H1 (cell line): ENCODE measurements around the gene CCDC91. TPM values are rescaled to one million over a fixed set of nuclear protein-coding genes. Genes with fewer than 3 reads are reported as not detected.

Experiments
- CTCF ChIA-PET: fragments of 300-600 bp; sonication (Branson Sonifier 250); formaldehyde crosslinking; loops from one replicate; lab custom pipeline; 2021; ENCODE audit not compliant: partially characterized antibody; lab: Charles Lee
- POLR2A ChIA-PET: fragments of 300-600 bp; sonication (Branson Sonifier 250); formaldehyde crosslinking; loops from one replicate; lab custom pipeline; 2021; ENCODE audit warnings: inconsistent platforms; ENCODE audit not compliant: partially characterized antibody; lab: Charles Lee
- DNase-seq, 2 experiments: peaks; one replicate each; pipeline versions ENCODE4 v3.0.0 to v3.0.0-alpha.2; 2010 to 2022; ENCODE audit warnings: low spot score in 2 of 2, low read depth in 1 of 2, mixed read lengths in 1 of 2
- FAIRE-seq: peaks from 2 replicates; lab custom pipeline; 2011; peaks lifted over from hg19 to GRCh38; lab: Jason Lieb, UNC
- H2AFZ ChIP-seq: 2 replicates; pipeline ENCODE4 v1.8.1; 2012; ENCODE audit warnings: low read length, inconsistent platforms
- H2AK5ac ChIP-seq: 2 replicates; pipeline ENCODE4 v1.6.1; 2013; ENCODE audit warnings: low read depth, low read length
- H2BK120ac ChIP-seq: replicated peaks from 2 replicates; pipeline ENCODE3; 2013; ENCODE audit warnings: low read depth, low read length, inconsistent platforms
- H2BK12ac ChIP-seq: 2 replicates; pipeline ENCODE4 v1.6.1; 2013; ENCODE audit warnings: low read depth, low read length
- H2BK15ac ChIP-seq: 2 replicates; pipeline ENCODE4 v1.6.1; 2013; ENCODE audit warnings: low read length
- H2BK20ac ChIP-seq: 2 replicates; pipeline ENCODE4 v1.6.1; 2013; ENCODE audit warnings: low read length
- H2BK5ac ChIP-seq: 2 replicates; pipeline ENCODE4 v1.6.1; 2013; ENCODE audit warnings: low read depth, low read length
- H3K14ac ChIP-seq: 2 replicates; pipeline ENCODE4 v1.6.1; 2013; ENCODE audit warnings: inconsistent platforms; ENCODE audit not compliant: insufficient read length
- H3K18ac ChIP-seq: 2 replicates; pipeline ENCODE4 v1.6.1; 2013; ENCODE audit warnings: low read length; ENCODE audit errors: extremely low read depth
- H3K23ac ChIP-seq: 2 replicates; pipeline ENCODE4 v1.6.1; 2013; ENCODE audit warnings: inconsistent platforms; ENCODE audit not compliant: insufficient read length
- H3K23me2 ChIP-seq: 2 replicates; pipeline ENCODE4 v1.6.1; 2013; ENCODE audit warnings: low read depth, low read length
- H3K27ac ChIP-seq: 2 replicates; pipeline ENCODE4 v1.6.1; 2011; ENCODE audit warnings: low read depth, low read length, inconsistent platforms
- H3K27me3 ChIP-seq, 4 experiments: replicated peaks in 1 of 4; 1 replicate in 1 of 4; 2 replicates in 3 of 4; pipeline versions ENCODE4 v1.6.1 to v1.8.1; 2011 to 2013; ENCODE audit warnings: low read length in 3 of 4, mild to moderate bottlenecking in 3 of 4, inconsistent platforms in 2 of 4, mixed read lengths in 2 of 4, moderate library complexity in 1 of 4; ENCODE audit not compliant: control insufficient read depth in 3 of 4, insufficient read depth in 3 of 4; ENCODE audit errors: extremely low read depth in 1 of 4
- H3K36me3 ChIP-seq, 4 experiments: 2 replicates each; pipeline versions ENCODE4 v1.6.1 to v1.8.1; 2011 to 2013; ENCODE audit warnings: mild to moderate bottlenecking in 4 of 4, low read length in 3 of 4, moderate library complexity in 2 of 4, control low read depth in 1 of 4, inconsistent platforms in 1 of 4; ENCODE audit not compliant: insufficient read depth in 4 of 4, control insufficient read depth in 2 of 4
- H3K4ac ChIP-seq: replicated peaks from 2 replicates; pipeline ENCODE3; 2013; ENCODE audit warnings: low read length, low read depth, mixed read lengths, inconsistent platforms; ENCODE audit not compliant: insufficient read length
- H3K4me1 ChIP-seq, 4 experiments: replicated peaks in 1 of 4; 1 replicate in 1 of 4; 2 replicates in 3 of 4; pipeline versions ENCODE4 v1.6.1 to v1.8.1; 2011 to 2013; ENCODE audit warnings: low read length in 3 of 4, inconsistent platforms in 2 of 4, mixed read lengths in 1 of 4; ENCODE audit not compliant: insufficient read depth in 4 of 4, control insufficient read depth in 3 of 4
- H3K4me2 ChIP-seq, 2 experiments: 2 replicates each; pipeline versions ENCODE4 v1.6.1 to v1.8.1; 2011 to 2013; ENCODE audit warnings: low read depth in 2 of 2, low read length in 2 of 2, control low read depth in 1 of 2, inconsistent platforms in 1 of 2, mild to moderate bottlenecking in 1 of 2; ENCODE audit not compliant: insufficient read depth in 1 of 2
- H3K4me3 ChIP-seq, 4 experiments: fragments of 200-600, 300-600 bp in 1 of 4; sonication (generic), shearing (Covaris generic), sonication (Bioruptor Twin) in 1 of 4; 2 replicates each; pipeline versions ENCODE4 v1.5.1 to v1.8.1; 2011 to 2016; ENCODE audit warnings: low read length in 4 of 4, low read depth in 3 of 4, control low read depth in 2 of 4, inconsistent platforms in 2 of 4, mild to moderate bottlenecking in 2 of 4, mixed read lengths in 1 of 4, moderate library complexity in 1 of 4; ENCODE audit not compliant: insufficient read depth in 2 of 4; ENCODE audit errors: extremely low read depth in 1 of 4
- H3K56ac ChIP-seq: replicated peaks from 2 replicates; pipeline ENCODE3; 2013; ENCODE audit warnings: low read depth, mild to moderate bottlenecking, mixed read lengths, low read length, inconsistent platforms; ENCODE audit not compliant: insufficient read length
- H3K79me1 ChIP-seq: 2 replicates; pipeline ENCODE4 v1.6.1; 2013; ENCODE audit warnings: low read depth, low read length, control low read depth
- H3K79me2 ChIP-seq, 2 experiments: 2 replicates each; pipeline versions ENCODE4 v1.6.1 to v1.8.1; 2012 to 2013; ENCODE audit warnings: low read length in 2 of 2, mild to moderate bottlenecking in 2 of 2, inconsistent platforms in 1 of 2; ENCODE audit not compliant: insufficient read depth in 2 of 2, control insufficient read depth in 1 of 2
- H3K9ac ChIP-seq, 4 experiments: replicated peaks in 1 of 4; 1 replicate in 1 of 4; 2 replicates in 3 of 4; pipeline versions ENCODE4 v1.6.1 to v1.8.1; 2011 to 2013; ENCODE audit warnings: low read depth in 3 of 4, low read length in 3 of 4, control low read depth in 2 of 4, mild to moderate bottlenecking in 2 of 4, moderate library complexity in 2 of 4, inconsistent platforms in 1 of 4; ENCODE audit errors: extremely low read depth in 1 of 4
- H3K9me3 ChIP-seq, 2 experiments: 2 replicates each; pipeline versions ENCODE4 v1.6.1 to v1.8.1; 2012 to 2013; ENCODE audit warnings: mild to moderate bottlenecking in 2 of 2, moderate library complexity in 2 of 2, control low read depth in 1 of 2, inconsistent platforms in 1 of 2, low read depth in 1 of 2, low read length in 1 of 2, mixed read lengths in 1 of 2; ENCODE audit not compliant: insufficient read depth in 2 of 2
- H4K20me1 ChIP-seq, 2 experiments: replicated peaks in 1 of 2; 2 replicates each; pipeline versions ENCODE3 to v1.8.1; 2011 to 2013; ENCODE audit warnings: inconsistent platforms in 2 of 2, low read length in 2 of 2, mild to moderate bottlenecking in 1 of 2; ENCODE audit not compliant: insufficient read depth in 2 of 2, control insufficient read depth in 1 of 2
- H4K5ac ChIP-seq: 2 replicates; pipeline ENCODE4 v1.6.1; 2013; ENCODE audit warnings: low read length, low read depth, mixed read lengths, inconsistent platforms; ENCODE audit not compliant: insufficient read length
- H4K8ac ChIP-seq: 2 replicates; pipeline ENCODE4 v1.8.0; 2013; ENCODE audit warnings: mild to moderate bottlenecking, moderate library complexity, low read length, inconsistent platforms; ENCODE audit not compliant: insufficient read depth; ENCODE audit errors: extremely low read depth
- H4K91ac ChIP-seq: replicated peaks from 2 replicates; pipeline ENCODE3; 2013; ENCODE audit warnings: low read length, mixed read lengths, inconsistent platforms; ENCODE audit not compliant: insufficient read length
- CHD1 ChIP-seq: IDR thresholded peaks from 2 replicates; pipeline ENCODE4 v1.6.1; 2012; ENCODE audit warnings: low read depth, low read length, improper control_type of control experiment
- WGBS, 2 experiments: shearing (Covaris generic) in 1 of 2; methylation state at CpG; one replicate each; pipeline versions ENCODE4 v1.1.6 to v1.1.7; 2013 to 2015; ENCODE audit warnings: low lambda C conversion rate in 2 of 2, mixed read lengths in 2 of 2, inconsistent platforms in 1 of 2, low coverage in 1 of 2, missing lambda C conversion rate in 1 of 2; ENCODE audit not compliant: insufficient replicate concordance in 2 of 2, insufficient coverage in 1 of 2, insufficient read length in 1 of 2; ENCODE audit errors: extremely low coverage in 1 of 2, missing lambda C conversion rate in 1 of 2; 5-methylcytosine and 5-hydroxymethylcytosine counted together
- polyA plus RNA-seq, 7 experiments: library from polyadenylated mRNA; depleted of rRNA in 3 of 7; stranded (reverse) in 5 of 7; unstranded in 2 of 7; fragments of >200 nt in 5 of 7; fragments of 200-250 nt in 2 of 7; gene quantifications; 1 replicate in 5 of 7; 2 replicates in 1 of 7; 4 replicates in 1 of 7; pipeline versions ENCODE4 v1.2.1 to v1.2.3, GENCODE V29; 2011 to 2013; ENCODE audit warnings: missing spikeins in 2 of 7, mixed read lengths in 2 of 7
- total RNA-seq: library from RNA; stranded (reverse); fragmentation: NEBNext Ultra II Directional; extraction: Animal tissue kit (Norgen Biotek cat#: 25700); gene quantifications from 2 replicates; pipeline ENCODE4 v1.2.1, GENCODE V29; 2021

CCDC91 gene
- total and polyA plus RNA-seq, 2 of the 8 experiments (the other 6 are each of a cell fraction or from before 2014, with no cell fraction given), result 8.6 to 23.1 TPM

- DNase-seq (no peak), FAIRE-seq (no peak)
- 0 out of 2 replicates have a peak overlapping the region, but pooled peaks have one; percentile 23 for H2AFZ ChIP-seq
- no peak overlapping the region for H3K27ac ChIP-seq
- H4K5ac ChIP-seq, result no peak overlapping the region
- no peak overlapping the region for H3K4me3 ChIP-seq
- no peak overlapping the region for H3K14ac ChIP-seq
- H2AK5ac ChIP-seq, result no peak overlapping the region
- H2BK12ac ChIP-seq, result no peak overlapping the region
- 91% methylated on average over 5 of the region's 5 CpGs; no CpG with 5 or more reads in 1 of the 2 experiments for WGBS, 2 experiments
- no peaks in the 10 kb centered on the region for H3K36me3 ChIP-seq
- no peak overlapping the region for H3K4me2 ChIP-seq
- H4K91ac ChIP-seq, result no peak overlapping the region
- H3K18ac ChIP-seq, result no peak overlapping the region
- H3K9ac ChIP-seq, result no peak overlapping the region
- no peaks in the 10 kb centered on the region for H4K20me1 ChIP-seq
- ChIA-PET POLR2A (no interaction called here), CTCF (interaction anchor here (1.9 kb wide), 1 partner anchor 429 kb away, joined by 4 read pairs; no protein-coding TSS in a partner anchor)
- H3K4ac ChIP-seq, result no peak overlapping the region
- H3K23ac ChIP-seq, result no peak overlapping the region
- H3K56ac ChIP-seq, result no peak overlapping the region
- no peaks in the 10 kb centered on the region for H3K9me3 ChIP-seq
- peaks cover 0 to 2% (median 0%) of the 10 kb centered on the region in 4 experiments; a peak in 3 of 7 replicates for H3K4me1 ChIP-seq
- no peak overlapping the region for H2BK120ac ChIP-seq
- H3K23me2 ChIP-seq, result no peaks in the 10 kb centered on the region; the same call in 1 of the 2 replicates
- no peak for TF ChIP-seq CHD1
- no peaks in the 10 kb centered on the region for H3K27me3 ChIP-seq
- H2BK15ac ChIP-seq, result no peak overlapping the region
- no peaks in the 10 kb centered on the region for H3K79me2 ChIP-seq
- no peaks in the 10 kb centered on the region for H3K79me1 ChIP-seq
- no peak overlapping the region for H2BK5ac ChIP-seq
- H4K8ac ChIP-seq, result no peak overlapping the region
- H2BK20ac ChIP-seq, result no peak overlapping the region
Measured at GRCh38 chr12:28161697-28162096, 28.6 kb upstream of the CCDC91 start.
